T1000 (cell line): ENCODE measurements around the gene ZZZ3.
"Not testable (repeated sequence)": the region's sequence is repeated elsewhere in the genome, so short reads cannot be mapped to it uniquely, and the experiment has no call there.

Experiments
- DNase-seq: peaks from one replicate; lab custom pipeline; 2025; ENCODE audit warnings: mixed read lengths; lab: John Stamatoyannopoulos, UW

Gene ZZZ3

GRCh38 chr1:77670330-77670729 is 12.1 kb downstream of the ZZZ3 start:
- no peak for DNase-seq

DNA sequence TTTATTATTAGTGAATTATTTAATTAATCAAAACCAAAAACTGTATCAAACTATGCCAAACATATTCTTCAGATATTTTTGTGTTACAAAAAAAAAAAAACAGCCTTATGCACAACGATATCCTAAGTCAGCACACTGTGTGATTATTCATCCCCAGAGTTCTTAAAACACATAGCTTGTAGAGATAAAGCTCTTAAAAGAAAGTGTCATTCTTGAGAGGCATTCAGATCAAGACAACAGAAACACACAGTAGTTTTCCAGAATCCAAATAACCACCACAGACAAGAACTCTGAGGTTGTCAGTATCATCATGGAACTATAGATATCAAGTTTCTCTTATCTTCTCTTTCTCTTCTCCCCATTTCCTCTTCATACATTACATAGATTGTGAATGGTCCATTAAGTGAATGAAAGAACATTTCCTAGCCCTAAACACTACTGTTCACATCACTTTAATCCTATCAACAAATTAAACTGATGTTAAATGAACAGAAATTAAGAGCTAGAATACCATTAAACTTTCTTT is 13.5 kb downstream of the ZZZ3 start:
- DNase-seq: no peak

DNA sequence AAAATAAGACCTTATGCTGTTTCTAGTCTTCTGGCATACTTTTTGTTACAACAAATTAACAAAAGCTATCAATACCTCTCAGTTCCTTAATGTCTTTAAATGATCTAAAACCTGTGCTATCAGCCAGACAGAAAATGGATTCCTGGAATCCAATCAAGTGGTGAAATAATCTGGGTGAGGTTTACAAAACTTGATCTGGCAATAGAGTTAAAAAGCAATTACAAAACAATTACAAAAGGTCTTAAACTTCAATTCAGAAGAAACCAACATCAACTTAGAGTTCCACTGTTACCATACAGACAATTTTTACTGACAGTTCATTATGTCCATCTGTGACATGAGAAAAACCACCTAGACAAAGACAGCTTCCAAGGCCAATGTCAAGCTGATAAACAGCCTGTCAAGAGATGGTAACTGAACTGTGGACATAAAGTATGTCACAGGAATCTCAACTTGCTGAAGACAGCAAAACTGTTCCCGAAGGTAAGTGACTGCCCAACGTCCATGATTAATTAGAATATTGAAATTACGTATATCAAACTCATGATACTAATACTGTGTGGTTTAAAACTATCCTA is 17.4 kb downstream of the ZZZ3 start:
- no peak for DNase-seq

DNA sequence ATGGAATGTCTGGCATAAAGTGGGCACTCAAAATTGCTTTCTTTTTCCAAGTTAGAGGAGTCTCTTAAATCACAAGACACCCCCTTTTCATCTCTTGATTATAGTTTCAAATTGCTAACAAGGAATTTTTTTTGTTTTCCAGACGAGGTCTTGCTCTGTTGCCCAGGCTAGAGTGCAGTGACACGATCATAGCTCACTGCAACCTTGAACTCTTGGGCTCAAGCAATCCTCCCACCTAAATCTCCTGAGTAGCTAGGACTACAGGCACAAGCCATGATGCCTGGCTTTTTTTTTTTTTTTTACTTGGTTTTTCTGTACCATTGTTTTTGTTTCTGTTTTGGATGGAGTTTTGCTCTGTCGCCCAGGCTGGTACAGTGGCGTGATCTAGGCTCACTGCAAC is 20.8 kb downstream of the ZZZ3 start:
- DNase-seq: no peak

DNA sequence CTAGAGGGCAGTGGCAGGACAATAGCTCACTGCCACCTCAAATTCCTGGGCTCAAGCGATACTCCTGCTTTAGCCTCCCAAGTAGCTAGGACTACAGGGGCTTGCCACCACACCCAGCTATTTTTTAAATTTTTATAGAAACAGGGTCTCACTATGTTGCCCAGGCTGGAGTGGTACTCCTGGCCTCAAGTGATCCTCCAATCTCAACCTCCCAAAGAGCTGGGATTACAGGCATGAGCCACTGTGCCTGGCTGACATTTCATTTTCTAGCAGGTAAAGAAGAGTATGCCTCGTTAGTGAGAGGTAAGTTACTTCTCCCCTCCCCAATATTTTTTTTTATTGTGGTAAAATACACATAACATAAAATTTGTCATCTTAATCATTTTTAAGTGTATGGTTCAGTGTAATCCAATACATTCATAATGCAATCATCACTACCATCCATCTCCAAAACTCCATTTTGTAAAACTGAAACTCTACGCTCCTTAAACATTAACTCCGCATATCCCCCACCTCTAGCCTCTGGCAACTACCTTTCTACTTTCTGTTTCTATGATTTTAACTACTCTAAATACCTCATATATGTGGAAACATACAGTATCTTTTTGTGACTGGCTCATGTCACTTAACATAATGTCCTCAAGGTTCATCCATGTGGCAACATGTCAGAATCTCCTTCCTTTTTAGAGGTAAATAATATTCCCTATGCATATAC is 22.4 kb downstream of the ZZZ3 start:
- no peak for DNase-seq

DNA sequence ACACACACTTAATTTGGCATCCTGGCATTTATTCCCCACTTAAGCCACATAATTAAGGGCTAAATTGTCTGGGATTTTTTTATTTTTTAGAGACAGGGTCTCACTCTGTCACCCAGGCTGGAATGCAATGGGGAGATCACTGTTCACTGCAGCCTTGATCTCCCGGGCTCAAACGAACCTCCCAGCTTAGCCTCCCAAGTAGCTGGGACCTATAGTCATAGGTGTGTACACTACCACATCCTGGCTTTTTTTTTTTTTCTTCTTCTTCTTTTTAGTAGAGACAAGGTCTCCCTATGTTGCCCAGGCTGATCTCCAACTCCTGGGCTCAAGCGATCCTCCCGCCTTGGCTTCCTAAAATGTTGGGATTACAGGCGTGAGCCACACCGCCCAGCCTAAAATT is 24.2 kb downstream of the ZZZ3 start:
- no peak for DNase-seq

GRCh38 chr1:77655431-77655974 is 27.0 kb downstream of the ZZZ3 start:
- no peak for DNase-seq

- DNase-seq: no peak
Observed at GRCh38 chr1:77652970-77653516, 29.4 kb downstream of the ZZZ3 start.

DNA sequence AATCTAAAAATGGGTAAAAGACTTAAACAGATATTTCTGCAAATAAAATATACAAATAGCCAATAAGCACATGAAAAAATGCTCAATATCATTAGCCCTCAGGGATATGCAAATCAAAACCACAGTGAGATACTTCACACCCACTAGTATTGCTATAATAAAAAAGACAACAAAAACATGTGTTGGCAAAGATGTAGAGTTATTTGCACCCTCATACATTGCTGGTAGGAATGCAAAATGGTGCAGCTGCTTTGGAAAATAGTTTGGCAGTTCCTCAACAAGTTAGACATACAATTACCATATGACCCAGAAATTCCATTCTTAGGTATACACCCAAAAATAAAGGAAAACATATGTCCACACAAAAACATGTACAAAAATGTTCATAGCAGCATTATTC is 30.2 kb downstream of the ZZZ3 start:
- DNase-seq: no peak

GRCh38 chr1:77649127-77649526 is 33.3 kb downstream of the ZZZ3 start:
- DNase-seq: no peak

DNA sequence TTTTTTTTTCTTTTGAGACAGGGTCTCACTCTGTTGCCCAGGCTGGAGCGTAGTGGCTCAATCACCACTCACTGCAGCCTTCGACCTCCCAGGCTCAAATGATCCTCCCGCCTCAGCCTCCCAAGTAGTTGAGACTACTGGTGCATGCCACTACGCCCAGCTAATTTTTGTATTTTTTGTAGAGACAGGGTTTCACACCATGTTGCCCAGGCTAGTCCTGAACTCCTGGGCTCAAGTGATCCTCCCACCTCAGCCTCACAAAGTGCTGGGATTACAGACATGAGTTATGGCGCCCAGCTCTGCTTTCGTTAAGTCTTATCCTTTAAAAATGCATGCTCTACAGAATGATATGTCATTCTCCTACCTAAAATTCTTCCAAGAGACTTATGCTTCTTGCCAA is 36.2 kb downstream of the ZZZ3 start:
- not testable (repeated sequence) for DNase-seq

- no peak for DNase-seq
Observed at GRCh38 chr1:77643456-77643855, 39.0 kb downstream of the ZZZ3 start.

GRCh38 chr1:77642941-77643340 is 39.5 kb downstream of the ZZZ3 start:
- no peak for DNase-seq

DNA sequence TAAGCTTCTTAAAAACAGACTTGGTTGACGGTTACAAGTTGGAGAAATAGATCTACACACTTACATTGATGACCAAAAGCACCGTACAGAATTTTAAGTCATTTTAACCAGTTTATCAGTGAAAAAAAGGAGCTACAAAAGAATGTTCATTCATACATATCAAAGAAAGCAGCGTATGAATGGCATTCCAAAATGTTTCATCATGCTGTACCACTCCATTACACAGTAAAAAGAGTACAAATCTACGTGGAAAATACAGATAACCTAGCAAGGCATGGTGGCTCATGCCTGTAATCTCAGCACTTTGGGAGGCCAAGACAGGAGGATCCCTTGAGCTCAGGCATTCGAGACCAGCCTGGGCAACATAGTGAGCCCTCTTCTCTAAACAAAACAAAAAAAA is 40.3 kb downstream of the ZZZ3 start:
- no peak for DNase-seq

DNA sequence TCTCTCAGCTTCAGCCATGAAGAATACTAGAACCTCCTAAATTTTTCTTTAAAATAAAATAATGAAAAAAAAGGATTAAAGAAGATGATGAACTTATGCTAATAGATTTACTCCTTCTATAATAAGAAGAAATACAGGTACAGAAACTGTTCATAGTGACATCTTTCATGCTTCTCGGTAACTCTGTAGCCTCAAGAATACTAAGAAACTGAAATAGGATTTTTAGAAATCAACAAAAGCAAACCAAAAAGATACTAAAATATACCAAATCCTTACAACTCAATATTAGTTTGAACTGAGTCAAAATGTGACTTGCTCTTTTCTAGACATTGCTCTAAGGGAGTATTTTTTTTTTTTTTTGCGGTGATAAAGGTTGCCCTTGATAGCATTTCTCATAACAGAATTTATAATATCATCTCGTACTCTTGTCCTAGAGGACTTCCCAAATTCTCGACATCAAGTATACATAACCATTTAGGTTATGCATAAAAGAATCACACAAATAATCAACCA is 42.8 kb downstream of the ZZZ3 start:
- DNase-seq: no peak

- no peak for DNase-seq
Observed at GRCh38 chr1:77639056-77639455, 43.4 kb downstream of the ZZZ3 start.

DNA sequence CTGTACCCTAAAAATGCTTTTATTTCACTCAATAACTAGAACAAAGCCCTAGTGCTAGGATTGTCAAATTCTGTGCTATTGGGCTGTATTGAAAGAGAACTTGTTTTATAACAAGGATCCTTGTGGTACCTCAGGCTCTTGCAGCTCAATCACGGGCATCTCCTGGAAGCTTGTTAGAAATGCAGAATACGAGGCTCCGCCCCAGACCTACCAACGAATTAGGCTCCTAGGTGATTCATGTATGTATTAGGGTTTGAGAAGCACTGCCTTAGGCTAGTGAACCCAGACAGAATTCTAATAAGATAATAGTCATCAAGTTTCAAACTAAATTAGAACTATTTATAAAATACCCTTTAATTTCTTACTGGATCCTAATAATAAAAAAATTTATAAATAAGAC is 45.6 kb downstream of the ZZZ3 start:
- DNase-seq: no peak
